PC-3 (cell line): ENCODE data around the gene TEPSIN. TPM values are rescaled to one million over a fixed set of nuclear protein-coding genes. Genes with fewer than 3 reads are reported as not detected.

Experiments
- ATAC-seq: fragments of 200-7000 bp; cut with Tn5 transposase; 2 replicates; pipeline ENCODE4 v1.9.1; 2020; ENCODE audit warnings: mild to moderate bottlenecking, moderate library complexity
- BruUV-seq: library from RNA; stranded (reverse); fragments of 400-500 nt; replicated peaks from 2 replicates; lab custom pipeline; 2021; lab: Mats Ljungman, UMichigan
- CTCF ChIA-PET: fragments of 300-600 bp; sonication (Branson Sonifier 250); formaldehyde crosslinking; loops from one replicate; lab custom pipeline; 2022; ENCODE audit warnings: antibody characterized with exemption; lab: Charles Lee
- POLR2A ChIA-PET: fragments of 300-600 bp; sonication (Branson Sonifier 250); formaldehyde crosslinking; loops from one replicate; lab custom pipeline; 2022; ENCODE audit warnings: antibody characterized with exemption; ENCODE audit not compliant: unreplicated experiment; lab: Charles Lee
- DNase-seq: peaks from one replicate; pipeline ENCODE4 v3.0.0-alpha.2; 2015
- H2AFZ ChIP-seq: fragments of 300-600 bp; sonication (generic); 2 replicates; pipeline ENCODE4 v1.6.0; 2016; ENCODE audit warnings: antibody characterized with exemption, low read length
- H3F3A ChIP-seq: fragments of 300-600 bp; sonication (generic); one replicate; pipeline ENCODE4 v1.6.0; 2017; ENCODE audit warnings: antibody characterized with exemption, low read length, control low read depth, mild to moderate bottlenecking; ENCODE audit not compliant: unreplicated experiment
- H3K27ac ChIP-seq: fragments of 300-600 bp; sonication (generic); 2 replicates; pipeline ENCODE4 v1.5.1; 2016; ENCODE audit warnings: mild to moderate bottlenecking, low read length
- H3K27me3 ChIP-seq: fragments of 300-600 bp; sonication (generic); 2 replicates; pipeline ENCODE4 v1.6.1; 2016; ENCODE audit warnings: low read length, mixed read lengths
- H3K36me3 ChIP-seq: fragments of 300-600 bp; sonication (generic); 2 replicates; pipeline ENCODE4 v1.6.1; 2016; ENCODE audit warnings: low read depth, mixed run types, low read length, mixed read lengths
- H3K4me1 ChIP-seq: fragments of 300-600 bp; sonication (generic); 2 replicates; pipeline ENCODE4 v1.5.1; 2016; ENCODE audit warnings: low read length; ENCODE audit not compliant: insufficient read depth
- H3K4me2 ChIP-seq: fragments of 300-600 bp; sonication (generic); 2 replicates; pipeline ENCODE4 v1.6.0; 2016; ENCODE audit warnings: low read length
- H3K4me3 ChIP-seq: fragments of 300-600 bp; sonication (generic); 2 replicates; pipeline ENCODE4 v1.5.1; 2016; ENCODE audit warnings: mild to moderate bottlenecking, low read length, mixed read lengths
- H3K79me2 ChIP-seq: fragments of 300-600 bp; sonication (generic); 2 replicates; pipeline ENCODE4 v1.6.1; 2017; ENCODE audit warnings: low read length, mixed read lengths
- H3K9ac ChIP-seq: fragments of 300-600 bp; sonication (generic); 2 replicates; pipeline ENCODE4 v1.6.0; 2016; ENCODE audit warnings: mild to moderate bottlenecking, low read length
- H3K9me2 ChIP-seq: fragments of 300-600 bp; sonication (generic); replicated peaks from 2 replicates; pipeline ENCODE4 v1.6.1; 2016; ENCODE audit warnings: mixed run types, low read length, mixed read lengths
- H3K9me3 ChIP-seq: fragments of 300-600 bp; sonication (generic); 2 replicates; pipeline ENCODE4 v1.6.1; 2016; ENCODE audit warnings: low read length, mixed read lengths
- H4K20me1 ChIP-seq: fragments of 300-600 bp; sonication (generic); 2 replicates; pipeline ENCODE4 v1.6.1; 2016; ENCODE audit warnings: low read length, mixed read lengths
- EZH2 ChIP-seq: fragments of 300-600 bp; sonication (generic); IDR thresholded peaks from one replicate; pipeline ENCODE4 v1.6.1; 2017; ENCODE audit warnings: antibody characterized with exemption, mild to moderate bottlenecking, low read length; ENCODE audit not compliant: unreplicated experiment
- EZH2phosphoT487 ChIP-seq: fragments of 300-600 bp; sonication (generic); IDR thresholded peaks from 2 replicates; pipeline ENCODE4 v1.6.1; 2018; ENCODE audit warnings: mild to moderate bottlenecking, antibody characterized with exemption, low read length, borderline replicate concordance
- intact Hi-C: fragments of 100-400 bp; cut with micrococcal nuclease; formaldehyde crosslinking; loops from 2 replicates; pipeline ENCODE4 v1.9.0; 2023
- total RNA-seq: library from RNA; depleted of rRNA; stranded (reverse); fragments of >200 nt; gene quantifications from 2 replicates; pipeline ENCODE4 v1.2.3, GENCODE V29; 2014
- TF ChIP-seq, protein P1 (sequence below): fragments of 300-600 bp; sonication (generic); conservative IDR thresholded peaks from 2 replicates; pipeline ENCODE4 v1.5.1; 2017; ENCODE audit warnings: antibody characterized with exemption, low read depth, mild to moderate bottlenecking, low read length

The TEPSIN gene
- total RNA-seq, 1 experiment from 2014 or later = 28.8 TPM

DNA sequence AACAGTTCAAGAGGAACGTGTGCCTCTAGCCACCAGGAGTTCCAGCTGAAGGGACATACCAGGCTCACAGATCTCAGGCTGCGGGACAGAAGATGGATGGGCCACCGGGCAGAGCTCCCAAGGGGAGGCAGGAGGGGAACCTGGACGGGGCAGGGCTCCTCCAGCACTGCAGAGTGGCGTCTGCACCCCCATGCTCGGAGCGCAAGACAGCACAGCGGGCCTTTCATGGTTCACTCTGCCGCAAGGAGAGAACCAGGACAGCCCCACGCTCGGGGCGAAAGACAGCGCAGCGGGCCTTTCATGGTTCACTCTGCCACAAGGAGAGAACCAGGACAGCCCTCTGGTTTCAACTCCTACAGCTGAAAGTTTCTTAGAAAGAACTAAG, 35.6 kb upstream of the TEPSIN start:
- intact Hi-C loops = no loop called here
- TF ChIP-seq, protein P1, sequence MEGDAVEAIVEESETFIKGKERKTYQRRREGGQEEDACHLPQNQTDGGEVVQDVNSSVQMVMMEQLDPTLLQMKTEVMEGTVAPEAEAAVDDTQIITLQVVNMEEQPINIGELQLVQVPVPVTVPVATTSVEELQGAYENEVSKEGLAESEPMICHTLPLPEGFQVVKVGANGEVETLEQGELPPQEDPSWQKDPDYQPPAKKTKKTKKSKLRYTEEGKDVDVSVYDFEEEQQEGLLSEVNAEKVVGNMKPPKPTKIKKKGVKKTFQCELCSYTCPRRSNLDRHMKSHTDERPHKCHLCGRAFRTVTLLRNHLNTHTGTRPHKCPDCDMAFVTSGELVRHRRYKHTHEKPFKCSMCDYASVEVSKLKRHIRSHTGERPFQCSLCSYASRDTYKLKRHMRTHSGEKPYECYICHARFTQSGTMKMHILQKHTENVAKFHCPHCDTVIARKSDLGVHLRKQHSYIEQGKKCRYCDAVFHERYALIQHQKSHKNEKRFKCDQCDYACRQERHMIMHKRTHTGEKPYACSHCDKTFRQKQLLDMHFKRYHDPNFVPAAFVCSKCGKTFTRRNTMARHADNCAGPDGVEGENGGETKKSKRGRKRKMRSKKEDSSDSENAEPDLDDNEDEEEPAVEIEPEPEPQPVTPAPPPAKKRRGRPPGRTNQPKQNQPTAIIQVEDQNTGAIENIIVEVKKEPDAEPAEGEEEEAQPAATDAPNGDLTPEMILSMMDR = no peak
- TF ChIP-seq EZH2phosphoT487 (no peak), EZH2 (no peak)
- H3K79me2 ChIP-seq = no peaks in the 10 kb centered on the region; the same call in 1 of the 2 replicates
- no peaks in the 10 kb centered on the region for H3K9me3 ChIP-seq
- H3K9me2 ChIP-seq = no peaks in the 10 kb centered on the region
- peaks cover 25% of the 10 kb centered on the region for H3K36me3 ChIP-seq
- no TSS peak for BruUV-seq
- ATAC-seq (no peak), DNase-seq (no peak)
- no peaks in the 10 kb centered on the region for H4K20me1 ChIP-seq
- H3K27ac ChIP-seq = no peak overlapping the region
- H3F3A ChIP-seq = no peaks in the 10 kb centered on the region
- ChIA-PET POLR2A (no interaction called here), CTCF (no interaction called here)
- H3K4me3 ChIP-seq = no peak overlapping the region
- no peaks in the 10 kb centered on the region for H3K4me1 ChIP-seq
- H3K4me2 ChIP-seq = no peak overlapping the region
- H3K9ac ChIP-seq = no peak overlapping the region
- no peaks in the 10 kb centered on the region for H3K27me3 ChIP-seq
- no peak overlapping the region for H2AFZ ChIP-seq

- Histone ChIP-seq H4K20me1 (no peaks in the 10 kb centered on the region), H3K4me1 (no peaks in the 10 kb centered on the region), H3K4me3 (no peak overlapping the region), H3K79me2 (no peaks in the 10 kb centered on the region; the same call in 1 of the 2 replicates), H3K27me3 (no peaks in the 10 kb centered on the region), H3K27ac (no peak overlapping the region), H3K36me3 (peaks cover 26% of the 10 kb centered on the region), H3K9ac (no peak overlapping the region), H3F3A (no peaks in the 10 kb centered on the region), H3K4me2 (no peak overlapping the region), H3K9me3 (no peaks in the 10 kb centered on the region), H3K9me2 (no peaks in the 10 kb centered on the region), H2AFZ (no peak overlapping the region)
- intact Hi-C loops = no loop called here
- TF ChIP-seq, protein P1 = no peak
- no TSS peak for BruUV-seq
- POLR2A ChIA-PET = no interaction called here
- CTCF ChIA-PET = no interaction called here
- ATAC-seq (no peak), DNase-seq (no peak)
These were observed 35.0 kb upstream of the TEPSIN start for GRCh38 chr17:81273698-81274470.

DNA sequence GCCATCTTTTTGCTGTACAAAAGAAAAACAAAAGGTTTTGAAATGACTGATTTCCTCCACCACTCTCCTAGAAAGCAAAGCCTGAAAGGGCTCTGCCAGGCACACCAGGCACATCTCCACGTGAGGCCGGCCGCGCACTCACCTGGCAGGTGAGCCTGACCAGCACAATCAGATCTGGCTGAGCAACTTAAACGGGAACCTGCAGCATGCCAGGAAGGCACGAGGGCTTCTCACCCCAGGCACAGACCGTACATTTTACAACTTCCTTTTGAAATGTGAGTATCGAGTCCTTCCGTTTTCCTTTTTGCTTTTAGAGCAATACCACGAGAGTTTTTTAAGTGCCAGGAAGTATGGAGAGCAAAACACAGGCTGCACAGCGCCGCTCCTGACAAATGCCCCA, 33.8 kb upstream of the TEPSIN start:
- intact Hi-C loops = no loop called here
- H3K4me2 ChIP-seq = no peak overlapping the region
- TF ChIP-seq EZH2phosphoT487 = no peak
- TF ChIP-seq, protein P1 = no peak
- no peak for TF ChIP-seq EZH2
- ATAC-seq (no peak), DNase-seq (no peak)
- no peaks in the 10 kb centered on the region for H3F3A ChIP-seq
- H3K4me3 ChIP-seq = no peak overlapping the region
- H3K27ac ChIP-seq = no peak overlapping the region
- no peaks in the 10 kb centered on the region for H3K79me2 ChIP-seq
- H3K9me2 ChIP-seq = no peaks in the 10 kb centered on the region
- no peak overlapping the region for H2AFZ ChIP-seq
- H3K36me3 ChIP-seq = peaks cover 27% of the 10 kb centered on the region
- no peak overlapping the region for H3K9ac ChIP-seq
- H3K4me1 ChIP-seq = no peaks in the 10 kb centered on the region
- H3K9me3 ChIP-seq = no peaks in the 10 kb centered on the region
- BruUV-seq = no TSS peak
- H3K27me3 ChIP-seq = no peaks in the 10 kb centered on the region
- POLR2A ChIA-PET = no interaction called here
- CTCF ChIA-PET = no interaction called here
- no peaks in the 10 kb centered on the region for H4K20me1 ChIP-seq
